Mesenchymal stem cell (in vitro differentiated cells and primary cell): ENCODE results near the gene DDX56.

Experiments used
- DNase-seq: peaks from one replicate; pipeline ENCODE4 v3.0.0-alpha.2; 2013
- H2AFZ ChIP-seq: one replicate; pipeline ENCODE4 v1.6.1; 2013; ENCODE audit warnings: low read depth, mild to moderate bottlenecking, control low read depth, inconsistent platforms, low read length, moderate library complexity
- H2AK5ac ChIP-seq: 2 replicates; pipeline ENCODE4 v1.6.1; 2013; ENCODE audit warnings: low read length, moderate library complexity, mild to moderate bottlenecking, inconsistent platforms; ENCODE audit not compliant: severe bottlenecking
- H2BK120ac ChIP-seq: one replicate; pipeline ENCODE4 v1.6.1; 2013; ENCODE audit warnings: low read depth, mild to moderate bottlenecking, inconsistent platforms, low read length, moderate library complexity
- H2BK12ac ChIP-seq, 2 experiments: one replicate each; pipeline ENCODE4 v1.6.1; 2013; ENCODE audit warnings: inconsistent platforms in 2 of 2, low read length in 2 of 2, mild to moderate bottlenecking in 2 of 2, moderate library complexity in 2 of 2, control low read depth in 1 of 2
- H2BK15ac ChIP-seq: one replicate; pipeline ENCODE4 v1.6.1; 2013; ENCODE audit warnings: mild to moderate bottlenecking, low read depth, inconsistent platforms; ENCODE audit not compliant: poor library complexity, severe bottlenecking
- H2BK5ac ChIP-seq: 2 replicates; pipeline ENCODE4 v1.6.1; 2013; ENCODE audit warnings: low read depth, mild to moderate bottlenecking, low read length, control low read depth, inconsistent platforms; ENCODE audit not compliant: poor library complexity, severe bottlenecking
- H3K14ac ChIP-seq, 2 experiments: one replicate each; pipeline ENCODE4 v1.6.1; 2013; ENCODE audit warnings: inconsistent platforms in 2 of 2, low read length in 2 of 2, control low read depth in 1 of 2, mild to moderate bottlenecking in 1 of 2, moderate library complexity in 1 of 2
- H3K18ac ChIP-seq, 2 experiments: one replicate each; pipeline ENCODE4 v1.6.1; 2013; ENCODE audit warnings: inconsistent platforms in 2 of 2, low read length in 2 of 2, control low read depth in 1 of 2, low read depth in 1 of 2, mild to moderate bottlenecking in 1 of 2
- H3K23ac ChIP-seq, 2 experiments: one replicate each; pipeline ENCODE4 v1.6.1; 2013; ENCODE audit warnings: inconsistent platforms in 2 of 2, low read length in 2 of 2, mild to moderate bottlenecking in 2 of 2, moderate library complexity in 2 of 2, control low read depth in 1 of 2
- H3K27ac ChIP-seq: 2 replicates; pipeline ENCODE4 v1.5.1; 2013; ENCODE audit warnings: mild to moderate bottlenecking, moderate library complexity, low read length, control low read depth, inconsistent platforms; ENCODE audit not compliant: poor library complexity, severe bottlenecking
- H3K27me3 ChIP-seq, 2 experiments: 2 replicates each; pipeline versions ENCODE4 v1.6.1 to v1.7.0; 2013; ENCODE audit warnings: low read length in 2 of 2, mild to moderate bottlenecking in 2 of 2, moderate library complexity in 2 of 2, control low read depth in 1 of 2, inconsistent platforms in 1 of 2; ENCODE audit not compliant: control insufficient read depth in 1 of 2, insufficient read depth in 1 of 2
- H3K36me3 ChIP-seq, 2 experiments: 2 replicates each; pipeline versions ENCODE4 v1.6.1 to v1.7.0; 2013; ENCODE audit warnings: low read length in 2 of 2, control low read depth in 1 of 2, inconsistent platforms in 1 of 2, low read depth in 1 of 2, mild to moderate bottlenecking in 1 of 2; ENCODE audit not compliant: insufficient read depth in 2 of 2, control insufficient read depth in 1 of 2
- H3K4ac ChIP-seq, 2 experiments: one replicate each; pipeline ENCODE4 v1.6.1; 2013; ENCODE audit warnings: inconsistent platforms in 2 of 2, low read length in 2 of 2, mild to moderate bottlenecking in 2 of 2, moderate library complexity in 2 of 2, control low read depth in 1 of 2, low read depth in 1 of 2
- H3K4me1 ChIP-seq: 2 replicates; pipeline ENCODE4 v1.6.1; 2013; ENCODE audit warnings: low read depth, low read length, control low read depth; ENCODE audit not compliant: control insufficient read depth, insufficient read depth
- H3K4me2 ChIP-seq: 2 replicates; pipeline ENCODE4 v1.6.1; 2013; ENCODE audit warnings: low read length, mild to moderate bottlenecking, inconsistent platforms; ENCODE audit not compliant: poor library complexity, severe bottlenecking
- H3K4me3 ChIP-seq, 2 experiments: 2 replicates each; pipeline versions ENCODE4 v1.5.1 to v1.7.0; 2013; ENCODE audit warnings: low read length in 2 of 2, mild to moderate bottlenecking in 2 of 2, control low read depth in 1 of 2, low read depth in 1 of 2; ENCODE audit not compliant: insufficient read depth in 1 of 2
- H3K79me1 ChIP-seq: replicated peaks from 2 replicates; pipeline ENCODE4 v1.6.1; 2013; ENCODE audit warnings: mild to moderate bottlenecking, control low read depth, low read length, inconsistent platforms; ENCODE audit not compliant: poor library complexity, severe bottlenecking
- H3K9ac ChIP-seq: 2 replicates; pipeline ENCODE4 v1.7.0; 2013; ENCODE audit warnings: mild to moderate bottlenecking, low read length, moderate library complexity
- H3K9me3 ChIP-seq: 2 replicates; pipeline ENCODE4 v1.7.0; 2013; ENCODE audit warnings: mild to moderate bottlenecking, low read length; ENCODE audit not compliant: control insufficient read depth
- H4K8ac ChIP-seq: one replicate; pipeline ENCODE4 v1.6.1; 2013; ENCODE audit warnings: inconsistent platforms, mild to moderate bottlenecking, low read length, moderate library complexity
- H4K91ac ChIP-seq: one replicate; pipeline ENCODE4 v1.6.1; 2013; ENCODE audit warnings: mild to moderate bottlenecking, low read length, inconsistent platforms
- WGBS: methylation state at CpG from one replicate; pipeline ENCODE4 v1.1.7; 2013; ENCODE audit warnings: mixed read lengths; 5-methylcytosine and 5-hydroxymethylcytosine counted together

The DDX56 gene

DNA sequence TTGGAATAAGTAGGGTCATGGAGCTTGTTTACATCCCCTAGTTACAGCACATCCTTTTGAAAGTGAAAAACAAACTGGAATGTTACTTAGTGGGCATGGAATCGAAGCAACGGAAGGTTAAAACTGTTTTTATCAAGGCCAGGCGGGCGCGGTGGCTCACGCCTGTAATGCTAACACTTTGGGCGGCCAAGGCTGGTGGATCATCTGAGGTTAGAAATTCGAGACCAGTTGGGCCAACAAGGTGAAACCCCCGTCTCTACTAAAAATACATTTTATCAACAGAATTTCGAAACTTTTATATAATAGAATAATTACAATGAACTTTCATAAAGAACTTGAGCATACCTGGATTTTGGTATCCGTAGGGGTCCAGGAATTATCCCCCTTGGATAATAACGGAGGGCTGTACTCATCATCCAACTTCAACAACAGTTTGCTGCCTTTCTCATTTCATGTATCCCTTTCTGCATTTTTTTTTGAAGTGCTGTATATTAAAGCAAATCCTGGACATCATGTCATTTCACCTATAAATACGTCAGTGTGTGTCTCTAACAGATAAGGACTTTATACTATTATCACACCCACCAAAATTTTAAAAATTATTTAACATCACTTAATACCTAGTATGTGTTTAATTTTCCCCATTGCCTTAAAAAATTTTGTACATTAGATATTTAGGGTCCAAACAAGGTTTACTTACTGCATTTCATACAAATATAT is 9.6 kb upstream of the DDX56 start:
- Histone ChIP-seq H2BK12ac (no peak overlapping the region), H2BK120ac (no peak overlapping the region), H3K18ac (no peak overlapping the region), H2AK5ac (peak overlapping the region; percentile 53), H3K27ac (no peak overlapping the region), H2BK15ac (no peak overlapping the region), H4K91ac (no peak overlapping the region), H3K9ac (peak overlapping the region; percentile 99), H3K79me1 (peaks cover 14% of the 10 kb centered on the region), H2AFZ (peak overlapping the region; percentile 64), H3K4me3 (peak overlapping the region in 1 of 2 experiments; percentile 96), H2BK5ac (no peak overlapping the region), H3K4me2 (peak overlapping the region; percentile 79), H3K36me3 (peaks cover 14 to 27% of the 10 kb centered on the region in 2 experiments), H3K27me3 (no peaks in the 10 kb centered on the region), H3K4me1 (peaks cover 11% of the 10 kb centered on the region), H4K8ac (no peak overlapping the region), H3K4ac (no peak overlapping the region), H3K14ac (no peak overlapping the region), H3K9me3 (no peaks in the 10 kb centered on the region), H3K23ac (no peak overlapping the region)
- 95% methylated on average over 11 of the region's 13 CpGs for WGBS
- no peak for DNase-seq

DNA sequence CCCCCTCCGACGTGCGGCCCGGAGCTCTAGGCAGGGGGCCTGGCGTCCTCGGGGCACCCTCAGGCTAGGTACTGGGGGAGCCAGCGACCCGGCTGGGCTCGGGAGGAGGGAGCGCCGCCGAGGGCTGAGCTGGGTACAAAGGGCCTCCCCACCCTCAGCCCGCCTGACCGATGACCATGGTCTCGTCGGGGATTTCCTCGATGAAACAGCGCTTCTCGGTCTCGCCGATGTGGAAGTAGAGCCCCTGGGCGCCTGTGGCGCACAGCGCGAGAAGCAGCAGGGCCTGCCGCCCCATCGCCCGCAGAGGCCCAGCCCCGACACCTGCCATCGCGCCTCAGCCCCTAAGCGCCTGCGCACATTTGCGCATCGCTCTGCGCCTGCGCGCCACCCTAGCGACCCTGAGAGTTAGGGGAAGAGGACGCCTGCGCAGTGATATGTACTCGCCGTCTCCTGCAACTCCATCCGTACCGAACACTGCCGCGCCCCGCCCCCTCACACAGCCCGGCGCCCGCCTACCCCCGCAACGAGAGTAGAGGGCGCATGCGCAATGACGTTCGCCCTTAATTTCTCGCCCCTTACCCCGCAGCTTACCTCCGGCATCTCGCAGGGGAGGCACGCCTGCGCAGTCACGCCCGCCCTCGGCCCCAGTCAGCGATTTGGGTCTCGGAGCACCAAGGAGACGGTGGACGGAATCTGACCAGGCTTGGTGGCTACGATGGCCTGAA is 8.3 kb upstream of the DDX56 start, which contains the start of gene TMED4:
TSS of gene TMED4 (minus strand) at position 353 of the 725 bp plus-strand sequence. CDS start at position 328, 25 bp downstream.
- peak within 1 kb of the TSS; percentile 87 for H4K91ac ChIP-seq
- no peaks in the 10 kb centered on the region for H3K27me3 ChIP-seq
- peaks cover 18% of the 10 kb centered on the region for H3K79me1 ChIP-seq
- peaks cover 20 to 34% of the 10 kb centered on the region in 2 experiments for H3K36me3 ChIP-seq
- H3K9me3 ChIP-seq = no peaks in the 10 kb centered on the region
- peak within 1 kb of the TSS; percentile 99 for H3K9ac ChIP-seq
- H2BK12ac ChIP-seq = no peak within 1 kb of the TSS
- peak within 1 kb of the TSS; percentile 71 for H2AFZ ChIP-seq
- H3K18ac ChIP-seq = peak within 1 kb of the TSS; percentile 69 to 93
- peak within 1 kb of the TSS in 1 of 2 experiments; percentile 91 for H3K14ac ChIP-seq
- peak within 1 kb of the TSS; percentile 93 for H4K8ac ChIP-seq
- H2AK5ac ChIP-seq = peak within 1 kb of the TSS; percentile 74
- no peak within 1 kb of the TSS for H2BK5ac ChIP-seq
- peak within 1 kb of the TSS; percentile 54 for H2BK15ac ChIP-seq
- H2BK120ac ChIP-seq = peak within 1 kb of the TSS; percentile 6
- peak; percentile 98 for DNase-seq
- peak within 1 kb of the TSS; percentile 92 for H3K27ac ChIP-seq
- H3K4me2 ChIP-seq = peak within 1 kb of the TSS; percentile 79
- H3K4me3 ChIP-seq = peak within 1 kb of the TSS; percentile 78 to 96
- H3K4ac ChIP-seq = peak within 1 kb of the TSS; percentile 78 to 88
- WGBS = under 1% methylated on average over 71 of the region's 71 CpGs
- H3K4me1 ChIP-seq = peaks cover 11% of the 10 kb centered on the region
- peak within 1 kb of the TSS in 1 of 2 experiments; percentile 27 for H3K23ac ChIP-seq

DNA sequence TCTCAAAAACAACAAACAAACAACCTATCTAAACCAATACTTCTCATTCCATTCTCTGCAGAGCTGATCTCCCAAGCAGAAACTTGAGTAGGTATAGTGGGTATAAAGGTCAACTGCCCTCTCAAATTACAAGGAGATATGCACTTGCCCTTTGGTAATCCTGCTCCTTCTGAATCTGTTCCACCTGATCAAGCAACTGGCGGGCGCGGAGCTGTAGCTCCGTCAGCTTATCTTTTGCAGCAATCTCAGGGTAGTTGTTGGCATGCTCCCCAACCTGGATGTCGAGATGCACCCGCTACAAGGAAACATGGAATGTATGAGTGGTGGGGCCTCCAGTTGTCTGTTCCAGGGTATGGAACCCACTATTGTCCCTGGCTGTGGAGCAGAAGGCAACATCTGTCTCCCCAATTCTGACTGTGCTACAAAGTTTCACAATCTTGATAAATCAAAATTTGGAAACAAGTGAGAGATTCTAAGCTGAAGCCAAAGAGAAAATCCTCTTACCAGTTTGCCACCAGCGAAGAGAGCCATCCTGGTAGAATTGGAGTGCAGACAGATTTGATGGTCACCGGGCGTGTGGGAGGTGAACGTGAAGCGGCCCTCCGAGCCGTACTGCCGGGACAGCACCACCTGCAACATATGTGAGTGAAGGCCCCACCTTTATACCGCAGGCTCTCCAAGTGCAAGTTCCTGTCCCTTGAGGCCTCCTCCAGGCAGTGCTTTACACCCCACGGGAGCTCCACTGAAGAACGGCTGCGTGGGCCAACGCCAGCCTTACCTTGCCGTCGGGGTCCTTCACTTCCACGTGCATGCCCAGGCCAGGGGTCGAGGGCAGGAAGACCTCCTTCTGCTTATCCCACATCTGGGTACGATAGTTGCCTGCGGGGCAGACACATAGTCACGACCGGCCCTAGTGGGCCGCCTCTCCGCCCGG is 7.5 kb upstream of the DDX56 start:
- no peak for DNase-seq
- peak overlapping the region; percentile 6 for H2BK120ac ChIP-seq
- peak overlapping the region; percentile 81 for H4K8ac ChIP-seq
- no peak overlapping the region for H3K27ac ChIP-seq
- H3K9me3 ChIP-seq = no peaks in the 10 kb centered on the region
- H4K91ac ChIP-seq = peak overlapping the region; percentile 87
- H2BK12ac ChIP-seq = no peak overlapping the region
- H3K14ac ChIP-seq = peak overlapping the region in 1 of 2 experiments; percentile 91
- H3K4ac ChIP-seq = peak overlapping the region; percentile 4 to 88
- peak overlapping the region; percentile 78 to 96 for H3K4me3 ChIP-seq
- WGBS = 46% methylated on average over 29 of the region's 30 CpGs
- H3K18ac ChIP-seq = peak overlapping the region; percentile 69 to 86
- no peak overlapping the region for H2BK5ac ChIP-seq
- H2AFZ ChIP-seq = peak overlapping the region; percentile 71
- H3K36me3 ChIP-seq = peaks cover 21 to 42% of the 10 kb centered on the region in 2 experiments
- peaks cover 19% of the 10 kb centered on the region for H3K79me1 ChIP-seq
- peak overlapping the region; percentile 74 for H2AK5ac ChIP-seq
- no peaks in the 10 kb centered on the region for H3K27me3 ChIP-seq
- H3K4me2 ChIP-seq = peak overlapping the region; percentile 69
- H2BK15ac ChIP-seq = no peak overlapping the region
- H3K4me1 ChIP-seq = peaks cover 11% of the 10 kb centered on the region
- peak overlapping the region; percentile 92 for H3K9ac ChIP-seq
- peak overlapping the region in 1 of 2 experiments; percentile 14 for H3K23ac ChIP-seq
